Measurements from ENCODE around the gene CUL9. TPM values are rescaled to one million over a fixed set of nuclear protein-coding genes. Genes with fewer than 3 reads are reported as not detected.

Gene CUL9
- polyA plus RNA-seq, 1 donor from 2014 or later, result 65.0 TPM

GRCh38 chr6:43258180-43258579 is 76.2 kb downstream of the CUL9 start:
- Histone ChIP-seq H4K20me1 (ENCODE audit: insufficient read depth) (no peaks in the 10 kb centered on the region), H3K27me3 (ENCODE audit: insufficient read depth, low read depth, low read length) (no peaks in the 10 kb centered on the region), H3K4me3 (ENCODE audit: low read length) (no peak overlapping the region), H3K9ac (ENCODE audit: low read length) (no peak overlapping the region), H3K4me2 (ENCODE audit: low read length) (no peak overlapping the region), H3K9me3 (ENCODE audit: low read length) (no peaks in the 10 kb centered on the region), H3F3A (ENCODE audit: insufficient read depth, low read length, poor library complexity, severe bottlenecking) (no peaks in the 10 kb centered on the region), H2AFZ (ENCODE audit: low read depth, low read length) (no peak overlapping the region), H3K36me3 (ENCODE audit: insufficient read depth, low read length) (peaks cover 13% of the 10 kb centered on the region), H3K79me2 (replicated peaks; ENCODE audit: insufficient read depth, low read length) (no peaks in the 10 kb centered on the region), H3K9me2 (ENCODE audit: insufficient read depth, low read length) (no peaks in the 10 kb centered on the region), H3K27ac (ENCODE audit: low read length) (no peak overlapping the region)
- TF ChIP-seq MXI1 (conservative IDR thresholded peaks at IDR 0.05; ENCODE audit: poor library complexity, severe bottlenecking) (no peak), POLR2AphosphoS5 (IDR thresholded peaks at IDR 0.05) (no peak), EZH2 (IDR thresholded peaks at IDR 0.05; ENCODE audit: borderline replicate concordance, insufficient read depth, low read length, poor library complexity, severe bottlenecking) (no peak), RAD21 (conservative IDR thresholded peaks at IDR 0.05) (no peak), EP300 (conservative IDR thresholded peaks at IDR 0.05; ENCODE audit: poor library complexity, severe bottlenecking) (no peak), REST (IDR thresholded peaks at IDR 0.05; ENCODE audit: borderline replicate concordance) (no peak), TAF1 (IDR thresholded peaks at IDR 0.05; ENCODE audit: low read depth) (no peak), SMC3 (conservative IDR thresholded peaks at IDR 0.05; ENCODE audit: poor library complexity) (no peak), CTCF (IDR thresholded peaks at IDR 0.05; ENCODE audit: poor library complexity, severe bottlenecking) (no peak)

GRCh38 chr6:43258807-43259686 is 77.1 kb downstream of the CUL9 start:
- no peaks in the 10 kb centered on the region for H3K79me2 ChIP-seq (replicated peaks; ENCODE audit: insufficient read depth, low read length)
- TF ChIP-seq POLR2AphosphoS5 (IDR thresholded peaks at IDR 0.05) (no peak), REST (IDR thresholded peaks at IDR 0.05; ENCODE audit: borderline replicate concordance) (no peak), CTCF (IDR thresholded peaks at IDR 0.05; ENCODE audit: poor library complexity, severe bottlenecking) (no peak), SMC3 (conservative IDR thresholded peaks at IDR 0.05; ENCODE audit: poor library complexity) (no peak), RAD21 (conservative IDR thresholded peaks at IDR 0.05) (no peak)
- no peaks in the 10 kb centered on the region for H3K27me3 ChIP-seq (ENCODE audit: insufficient read depth, low read depth, low read length)
- no peak overlapping the region for H3K27ac ChIP-seq (ENCODE audit: low read length)
- H3K9me3 ChIP-seq (ENCODE audit: low read length), result no peaks in the 10 kb centered on the region
- no peaks in the 10 kb centered on the region for H3F3A ChIP-seq (ENCODE audit: insufficient read depth, low read length, poor library complexity, severe bottlenecking)
- H4K20me1 ChIP-seq (ENCODE audit: insufficient read depth), result no peaks in the 10 kb centered on the region
- H3K4me2 ChIP-seq (ENCODE audit: low read length), result no peak overlapping the region
- H3K36me3 ChIP-seq (ENCODE audit: insufficient read depth, low read length), result peaks cover 11% of the 10 kb centered on the region
- H2AFZ ChIP-seq (ENCODE audit: low read depth, low read length), result no peak overlapping the region
- no peaks in the 10 kb centered on the region for H3K9me2 ChIP-seq (ENCODE audit: insufficient read depth, low read length)
- no peak overlapping the region for H3K4me3 ChIP-seq (ENCODE audit: low read length)
- no peak overlapping the region for H3K9ac ChIP-seq (ENCODE audit: low read length)
